OCI-LY3 (cell line): ENCODE data around the gene CSF3R.
"Not testable (repeated sequence)": the region's sequence is repeated elsewhere in the genome, so short reads cannot be mapped to it uniquely, and the experiment has no call there.

ENCODE experiments used
- CTCF ChIP-seq: fragments of 200-600, 300-600 bp; sonication (generic); IDR thresholded peaks from 2 replicates; pipeline ENCODE4 v1.5.1; 2014; ENCODE audit warnings: antibody characterized with exemption, low read length, low read depth
- EZH2phosphoT487 ChIP-seq: fragments of 200-600 bp; shearing (Covaris generic); IDR thresholded peaks from 2 replicates; pipeline ENCODE4 v1.6.1; 2018; ENCODE audit warnings: antibody characterized with exemption, mixed run types, low read depth

GRCh38 chr1:36511220-36511619 is 28.5 kb upstream of the CSF3R start:
- TF ChIP-seq CTCF, EZH2phosphoT487: not testable (repeated sequence)
